GM21360 (cell line): ENCODE measurements around the gene STARD6.
"Not testable (repeated sequence)": the region's sequence is repeated elsewhere in the genome, so short reads cannot be mapped to it uniquely, and the experiment has no call there.

Source experiments
- ATAC-seq: cut with Tn5 transposase; IDR thresholded peaks from one replicate; pipeline ENCODE4 v1.9.1; 2021; ENCODE audit warnings: mild to moderate bottlenecking, moderate library complexity; ENCODE audit not compliant: unreplicated experiment

STARD6 gene

GRCh38 chr18:54357660-54358494 lies at the start of gene STARD6, which contains the start of gene C18orf54:
Gene STARD6 (minus strand): TSS chr18:54357858. CDS start chr18:54354573, 3,285 bp downstream.
Gene C18orf54 (plus strand): TSS chr18:54357906. CDS start chr18:54360573, 2,667 bp downstream.
- peak; percentile 94 for ATAC-seq

GRCh38 chr18:54405290-54405689 lies 47.6 kb upstream of the STARD6 start:
- ATAC-seq: no peak

- no peak for ATAC-seq
Observed at GRCh38 chr18:54396760-54397159, 39.1 kb upstream of the STARD6 start.

GRCh38 chr18:54393648-54394294 lies 36.1 kb upstream of the STARD6 start:
- no peak for ATAC-seq

- peak; percentile 57 for ATAC-seq
Observed at GRCh38 chr18:54392543-54393023, 34.9 kb upstream of the STARD6 start.

GRCh38 chr18:54390838-54391237 lies 33.2 kb upstream of the STARD6 start:
- no peak for ATAC-seq

- no peak for ATAC-seq
Observed at GRCh38 chr18:54389143-54389505, 31.5 kb upstream of the STARD6 start.

- ATAC-seq: peak; percentile 92
Observed at GRCh38 chr18:54388203-54389142, 30.8 kb upstream of the STARD6 start.

- no peak for ATAC-seq
Observed at GRCh38 chr18:54387631-54388030, 30.0 kb upstream of the STARD6 start.

GRCh38 chr18:54386800-54387495 lies 29.3 kb upstream of the STARD6 start:
- not testable (repeated sequence) for ATAC-seq

- no peak for ATAC-seq
Observed at GRCh38 chr18:54386043-54386442, 28.4 kb upstream of the STARD6 start.

- no peak for ATAC-seq
Observed at GRCh38 chr18:54382733-54383252, 25.1 kb upstream of the STARD6 start.

- ATAC-seq: no peak
Observed at GRCh38 chr18:54382076-54382475, 24.4 kb upstream of the STARD6 start.

- ATAC-seq: no peak
Observed at GRCh38 chr18:54381640-54382039, 24.0 kb upstream of the STARD6 start.

- no peak for ATAC-seq
Observed at GRCh38 chr18:54378057-54378456, 20.4 kb upstream of the STARD6 start.

- no peak for ATAC-seq
Observed at GRCh38 chr18:54360406-54360805, 2.7 kb upstream of the STARD6 start.

GRCh38 chr18:54359233-54359632 lies 1.6 kb upstream of the STARD6 start:
- ATAC-seq: no peak

GRCh38 chr18:54358495-54359040 lies 910 bp upstream of the STARD6 start:
- peak; percentile 6 for ATAC-seq

- ATAC-seq: peak; percentile 39
Observed at GRCh38 chr18:54357082-54357659, 487 bp downstream of the STARD6 start.
